H1 (cell line): ENCODE results near the gene IQSEC3. TPM values are rescaled to one million over a fixed set of nuclear protein-coding genes. Genes with fewer than 3 reads are reported as not detected.

Experiments used
- CTCF ChIA-PET: fragments of 300-600 bp; sonication (Branson Sonifier 250); formaldehyde crosslinking; loops from one replicate; lab custom pipeline; 2021; ENCODE audit not compliant: partially characterized antibody; lab: Charles Lee
- POLR2A ChIA-PET: fragments of 300-600 bp; sonication (Branson Sonifier 250); formaldehyde crosslinking; loops from one replicate; lab custom pipeline; 2021; ENCODE audit warnings: inconsistent platforms; ENCODE audit not compliant: partially characterized antibody; lab: Charles Lee
- DNase-seq, 2 experiments: peaks; one replicate each; pipeline versions ENCODE4 v3.0.0 to v3.0.0-alpha.2; 2010 to 2022; ENCODE audit warnings: low spot score in 2 of 2, low read depth in 1 of 2, mixed read lengths in 1 of 2
- FAIRE-seq: peaks from 2 replicates; lab custom pipeline; 2011; peaks lifted over from hg19 to GRCh38; lab: Jason Lieb, UNC
- H2AFZ ChIP-seq: 2 replicates; pipeline ENCODE4 v1.8.1; 2012; ENCODE audit warnings: low read length, inconsistent platforms
- H2AK5ac ChIP-seq: 2 replicates; pipeline ENCODE4 v1.6.1; 2013; ENCODE audit warnings: low read depth, low read length
- H2BK120ac ChIP-seq: replicated peaks from 2 replicates; pipeline ENCODE3; 2013; ENCODE audit warnings: low read depth, low read length, inconsistent platforms
- H2BK12ac ChIP-seq: 2 replicates; pipeline ENCODE4 v1.6.1; 2013; ENCODE audit warnings: low read depth, low read length
- H2BK15ac ChIP-seq: 2 replicates; pipeline ENCODE4 v1.6.1; 2013; ENCODE audit warnings: low read length
- H2BK20ac ChIP-seq: 2 replicates; pipeline ENCODE4 v1.6.1; 2013; ENCODE audit warnings: low read length
- H2BK5ac ChIP-seq: 2 replicates; pipeline ENCODE4 v1.6.1; 2013; ENCODE audit warnings: low read depth, low read length
- H3K14ac ChIP-seq: 2 replicates; pipeline ENCODE4 v1.6.1; 2013; ENCODE audit warnings: inconsistent platforms; ENCODE audit not compliant: insufficient read length
- H3K18ac ChIP-seq: 2 replicates; pipeline ENCODE4 v1.6.1; 2013; ENCODE audit warnings: low read length; ENCODE audit errors: extremely low read depth
- H3K23ac ChIP-seq: 2 replicates; pipeline ENCODE4 v1.6.1; 2013; ENCODE audit warnings: inconsistent platforms; ENCODE audit not compliant: insufficient read length
- H3K23me2 ChIP-seq: 2 replicates; pipeline ENCODE4 v1.6.1; 2013; ENCODE audit warnings: low read depth, low read length
- H3K27ac ChIP-seq: 2 replicates; pipeline ENCODE4 v1.6.1; 2011; ENCODE audit warnings: low read depth, low read length, inconsistent platforms
- H3K27me3 ChIP-seq, 4 experiments: replicated peaks in 1 of 4; 1 replicate in 1 of 4; 2 replicates in 3 of 4; pipeline versions ENCODE4 v1.6.1 to v1.8.1; 2011 to 2013; ENCODE audit warnings: low read length in 3 of 4, mild to moderate bottlenecking in 3 of 4, inconsistent platforms in 2 of 4, mixed read lengths in 2 of 4, moderate library complexity in 1 of 4; ENCODE audit not compliant: control insufficient read depth in 3 of 4, insufficient read depth in 3 of 4; ENCODE audit errors: extremely low read depth in 1 of 4
- H3K36me3 ChIP-seq, 4 experiments: 2 replicates each; pipeline versions ENCODE4 v1.6.1 to v1.8.1; 2011 to 2013; ENCODE audit warnings: mild to moderate bottlenecking in 4 of 4, low read length in 3 of 4, moderate library complexity in 2 of 4, control low read depth in 1 of 4, inconsistent platforms in 1 of 4; ENCODE audit not compliant: insufficient read depth in 4 of 4, control insufficient read depth in 2 of 4
- H3K4ac ChIP-seq: replicated peaks from 2 replicates; pipeline ENCODE3; 2013; ENCODE audit warnings: low read length, low read depth, mixed read lengths, inconsistent platforms; ENCODE audit not compliant: insufficient read length
- H3K4me1 ChIP-seq, 4 experiments: replicated peaks in 1 of 4; 1 replicate in 1 of 4; 2 replicates in 3 of 4; pipeline versions ENCODE4 v1.6.1 to v1.8.1; 2011 to 2013; ENCODE audit warnings: low read length in 3 of 4, inconsistent platforms in 2 of 4, mixed read lengths in 1 of 4; ENCODE audit not compliant: insufficient read depth in 4 of 4, control insufficient read depth in 3 of 4
- H3K4me2 ChIP-seq, 2 experiments: 2 replicates each; pipeline versions ENCODE4 v1.6.1 to v1.8.1; 2011 to 2013; ENCODE audit warnings: low read depth in 2 of 2, low read length in 2 of 2, control low read depth in 1 of 2, inconsistent platforms in 1 of 2, mild to moderate bottlenecking in 1 of 2; ENCODE audit not compliant: insufficient read depth in 1 of 2
- H3K4me3 ChIP-seq, 4 experiments: fragments of 200-600, 300-600 bp in 1 of 4; sonication (generic), shearing (Covaris generic), sonication (Bioruptor Twin) in 1 of 4; 2 replicates each; pipeline versions ENCODE4 v1.5.1 to v1.8.1; 2011 to 2016; ENCODE audit warnings: low read length in 4 of 4, low read depth in 3 of 4, control low read depth in 2 of 4, inconsistent platforms in 2 of 4, mild to moderate bottlenecking in 2 of 4, mixed read lengths in 1 of 4, moderate library complexity in 1 of 4; ENCODE audit not compliant: insufficient read depth in 2 of 4; ENCODE audit errors: extremely low read depth in 1 of 4
- H3K56ac ChIP-seq: replicated peaks from 2 replicates; pipeline ENCODE3; 2013; ENCODE audit warnings: low read depth, mild to moderate bottlenecking, mixed read lengths, low read length, inconsistent platforms; ENCODE audit not compliant: insufficient read length
- H3K79me1 ChIP-seq: 2 replicates; pipeline ENCODE4 v1.6.1; 2013; ENCODE audit warnings: low read depth, low read length, control low read depth
- H3K79me2 ChIP-seq, 2 experiments: 2 replicates each; pipeline versions ENCODE4 v1.6.1 to v1.8.1; 2012 to 2013; ENCODE audit warnings: low read length in 2 of 2, mild to moderate bottlenecking in 2 of 2, inconsistent platforms in 1 of 2; ENCODE audit not compliant: insufficient read depth in 2 of 2, control insufficient read depth in 1 of 2
- H3K9ac ChIP-seq, 4 experiments: replicated peaks in 1 of 4; 1 replicate in 1 of 4; 2 replicates in 3 of 4; pipeline versions ENCODE4 v1.6.1 to v1.8.1; 2011 to 2013; ENCODE audit warnings: low read depth in 3 of 4, low read length in 3 of 4, control low read depth in 2 of 4, mild to moderate bottlenecking in 2 of 4, moderate library complexity in 2 of 4, inconsistent platforms in 1 of 4; ENCODE audit errors: extremely low read depth in 1 of 4
- H3K9me3 ChIP-seq, 2 experiments: 2 replicates each; pipeline versions ENCODE4 v1.6.1 to v1.8.1; 2012 to 2013; ENCODE audit warnings: mild to moderate bottlenecking in 2 of 2, moderate library complexity in 2 of 2, control low read depth in 1 of 2, inconsistent platforms in 1 of 2, low read depth in 1 of 2, low read length in 1 of 2, mixed read lengths in 1 of 2; ENCODE audit not compliant: insufficient read depth in 2 of 2
- H4K20me1 ChIP-seq, 2 experiments: replicated peaks in 1 of 2; 2 replicates each; pipeline versions ENCODE3 to v1.8.1; 2011 to 2013; ENCODE audit warnings: inconsistent platforms in 2 of 2, low read length in 2 of 2, mild to moderate bottlenecking in 1 of 2; ENCODE audit not compliant: insufficient read depth in 2 of 2, control insufficient read depth in 1 of 2
- H4K5ac ChIP-seq: 2 replicates; pipeline ENCODE4 v1.6.1; 2013; ENCODE audit warnings: low read length, low read depth, mixed read lengths, inconsistent platforms; ENCODE audit not compliant: insufficient read length
- H4K8ac ChIP-seq: 2 replicates; pipeline ENCODE4 v1.8.0; 2013; ENCODE audit warnings: mild to moderate bottlenecking, moderate library complexity, low read length, inconsistent platforms; ENCODE audit not compliant: insufficient read depth; ENCODE audit errors: extremely low read depth
- H4K91ac ChIP-seq: replicated peaks from 2 replicates; pipeline ENCODE3; 2013; ENCODE audit warnings: low read length, mixed read lengths, inconsistent platforms; ENCODE audit not compliant: insufficient read length
- ATF2 ChIP-seq: IDR thresholded peaks from 2 replicates; pipeline ENCODE4 v1.6.1; 2012; ENCODE audit warnings: low read length, inconsistent platforms
- BCL11A ChIP-seq, 2 experiments: IDR thresholded peaks; one replicate each; pipeline ENCODE4 v1.6.1; 2011; ENCODE audit warnings: low read depth in 2 of 2, low read length in 2 of 2, mild to moderate bottlenecking in 2 of 2
- CHD1 ChIP-seq: IDR thresholded peaks from 2 replicates; pipeline ENCODE4 v1.6.1; 2012; ENCODE audit warnings: low read depth, low read length, improper control_type of control experiment
- HDAC6 ChIP-seq: IDR thresholded peaks from one replicate; pipeline ENCODE4 v1.7.1; 2012; ENCODE audit warnings: low read depth, mild to moderate bottlenecking, inconsistent platforms, low read length, moderate library complexity
- KDM4A ChIP-seq: IDR thresholded peaks from one replicate; pipeline ENCODE4 v1.7.1; 2012; ENCODE audit warnings: low read depth, mild to moderate bottlenecking, moderate library complexity, low read length, inconsistent platforms; ENCODE audit not compliant: severe bottlenecking
- MAX ChIP-seq: IDR thresholded peaks from 2 replicates; pipeline ENCODE4 v1.6.1; 2012; ENCODE audit warnings: inconsistent platforms
- NRF1 ChIP-seq: IDR thresholded peaks from 2 replicates; pipeline ENCODE4 v1.6.1; 2011; ENCODE audit warnings: mild to moderate bottlenecking, low read depth, low read length, improper control_type of control experiment
- RXRA ChIP-seq: IDR thresholded peaks from 2 replicates; pipeline ENCODE4 v1.6.1; 2011; ENCODE audit warnings: low read depth, mild to moderate bottlenecking, low read length, moderate library complexity; ENCODE audit not compliant: insufficient read depth
- SRF ChIP-seq: IDR thresholded peaks from 2 replicates; pipeline ENCODE4 v1.6.1; 2011; ENCODE audit warnings: mild to moderate bottlenecking, low read depth, low read length, moderate library complexity
- TAF1 ChIP-seq: IDR thresholded peaks from 2 replicates; pipeline ENCODE4 v1.6.1; 2011; ENCODE audit warnings: mild to moderate bottlenecking, low read depth, low read length
- USF2 ChIP-seq: IDR thresholded peaks from 2 replicates; pipeline ENCODE4 v1.6.1; 2011; ENCODE audit warnings: low read length, improper control_type of control experiment
- WGBS, 2 experiments: shearing (Covaris generic) in 1 of 2; methylation state at CpG; one replicate each; pipeline versions ENCODE4 v1.1.6 to v1.1.7; 2013 to 2015; ENCODE audit warnings: low lambda C conversion rate in 2 of 2, mixed read lengths in 2 of 2, inconsistent platforms in 1 of 2, low coverage in 1 of 2, missing lambda C conversion rate in 1 of 2; ENCODE audit not compliant: insufficient replicate concordance in 2 of 2, insufficient coverage in 1 of 2, insufficient read length in 1 of 2; ENCODE audit errors: extremely low coverage in 1 of 2, missing lambda C conversion rate in 1 of 2; 5-methylcytosine and 5-hydroxymethylcytosine counted together
- polyA plus RNA-seq, 7 experiments: library from polyadenylated mRNA; depleted of rRNA in 3 of 7; stranded (reverse) in 5 of 7; unstranded in 2 of 7; fragments of >200 nt in 5 of 7; fragments of 200-250 nt in 2 of 7; gene quantifications; 1 replicate in 5 of 7; 2 replicates in 1 of 7; 4 replicates in 1 of 7; pipeline versions ENCODE4 v1.2.1 to v1.2.3, GENCODE V29; 2011 to 2013; ENCODE audit warnings: missing spikeins in 2 of 7, mixed read lengths in 2 of 7
- total RNA-seq: library from RNA; stranded (reverse); fragmentation: NEBNext Ultra II Directional; extraction: Animal tissue kit (Norgen Biotek cat#: 25700); gene quantifications from 2 replicates; pipeline ENCODE4 v1.2.1, GENCODE V29; 2021

Gene IQSEC3
- total and polyA plus RNA-seq, 2 of the 8 experiments (the other 6 are each of a cell fraction or from before 2014, with no cell fraction given) = 1.2 to 3.1 TPM

GRCh38 chr12:190881-191280 is 124.3 kb downstream of the IQSEC3 start:
- H3K9ac ChIP-seq = no peak overlapping the region
- peaks cover 2% of the 10 kb centered on the region; the same call in 1 of the 2 replicates for H3K23me2 ChIP-seq
- H3K9me3 ChIP-seq = no peaks in the 10 kb centered on the region; a peak in 1 of 4 replicates
- H2BK20ac ChIP-seq = no peak overlapping the region
- no peak overlapping the region for H3K27ac ChIP-seq
- H2BK15ac ChIP-seq = no peak overlapping the region
- no peak overlapping the region for H3K4me2 ChIP-seq
- H3K79me1 ChIP-seq = no peaks in the 10 kb centered on the region
- no peak overlapping the region for H3K14ac ChIP-seq
- H3K18ac ChIP-seq = no peak overlapping the region
- H4K91ac ChIP-seq = no peak overlapping the region
- no peak overlapping the region for H3K23ac ChIP-seq
- H2BK12ac ChIP-seq = peak overlapping the region; percentile 81; the same call in 1 of the 2 replicates
- no peak overlapping the region for H2AFZ ChIP-seq
- FAIRE-seq = no peak
- CTCF ChIA-PET = interaction anchor here (1.2 to 7.0 kb wide), 9 partner anchors 10 to 88 kb away, joined by 3 to 71 read pairs (median 13); no protein-coding TSS in a partner anchor
- no peak overlapping the region for H4K8ac ChIP-seq
- DNase-seq = no peak
- no peak overlapping the region for H2BK120ac ChIP-seq
- H3K79me2 ChIP-seq = no peaks in the 10 kb centered on the region
- TF ChIP-seq KDM4A = no peak
- TF ChIP-seq ATF2 = no peak
- TF ChIP-seq NRF1 = no peak
- TF ChIP-seq USF2 = no peak
- TF ChIP-seq BCL11A (IDR thresholded peaks at IDR 0.05; ENCODE audit: low read depth in 2 of 2, low read length in 2 of 2) = no peak
- TF ChIP-seq HDAC6 = no peak
- TF ChIP-seq TAF1 = no peak
- no peak for TF ChIP-seq SRF
- no peak for TF ChIP-seq MAX
- TF ChIP-seq CHD1 = no peak
- TF ChIP-seq RXRA = no peak
- TF ChIP-seq, all 59 proteins: peak for 0
- no peak overlapping the region for H4K5ac ChIP-seq
- 94% methylated on average over 8 of the region's 8 CpGs; no CpG with 5 or more reads in 1 of the 2 experiments for WGBS, 2 experiments
- POLR2A ChIA-PET = interaction anchor here (1.2 kb wide), 1 partner anchor 18 kb away, joined by 4 read pairs; no protein-coding TSS in a partner anchor
- no peak overlapping the region for H2AK5ac ChIP-seq
- H3K4ac ChIP-seq = no peak overlapping the region
- H3K4me3 ChIP-seq = no peak overlapping the region
- no peak overlapping the region for H2BK5ac ChIP-seq
- no peak overlapping the region for H3K56ac ChIP-seq
- H3K4me1 ChIP-seq = peaks cover 0 to 3% (median 2%) of the 10 kb centered on the region in 4 experiments; a peak in 2 of 7 replicates
- H4K20me1 ChIP-seq = no peaks in the 10 kb centered on the region
- peaks cover 0 to 15% (median 5%) of the 10 kb centered on the region in 4 experiments; a peak in 5 of 7 replicates for H3K27me3 ChIP-seq
- H3K36me3 ChIP-seq = no peaks in the 10 kb centered on the region
